CD14-positive monocyte (primary cell): Measurements from ENCODE around the gene PIP5K1B. TPM values are rescaled to one million over a fixed set of nuclear protein-coding genes. Genes with fewer than 3 reads are reported as not detected.

Experiments
- DNase-seq, 3 donors: peaks; one replicate each; pipeline ENCODE4 v3.0.0-alpha.2; 2011 to 2022
- H2AFZ ChIP-seq: 2 replicates; pipeline ENCODE4 v1.6.0; 2012; ENCODE audit warnings: mild to moderate bottlenecking, low read depth, low read length, inconsistent platforms; ENCODE audit not compliant: insufficient read depth, poor library complexity, severe bottlenecking
- H3K27ac ChIP-seq, 2 donors: 1 replicate in 1 of 2; 2 replicates in 1 of 2; pipeline ENCODE4 v1.5.1; 2012 to 2013; ENCODE audit warnings: low read length in 2 of 2, control low read depth in 1 of 2, inconsistent platforms in 1 of 2, low read depth in 1 of 2, mild to moderate bottlenecking in 1 of 2
- H3K27me3 ChIP-seq, 2 donors: one replicate each; pipeline versions ENCODE4 v1.6.0 to v1.6.1; 2011 to 2013; ENCODE audit warnings: low read length in 2 of 2; ENCODE audit not compliant: control insufficient read depth in 2 of 2, insufficient read depth in 2 of 2
- H3K36me3 ChIP-seq, 2 donors: replicated peaks in 1 of 2; 1 replicate in 1 of 2; 2 replicates in 1 of 2; pipeline versions ENCODE4 v1.5.1 to v1.6.1; 2012 to 2013; ENCODE audit warnings: low read length in 2 of 2, control low read depth in 1 of 2, inconsistent platforms in 1 of 2, mild to moderate bottlenecking in 1 of 2; ENCODE audit not compliant: insufficient read depth in 2 of 2, control insufficient read depth in 1 of 2
- H3K4me1 ChIP-seq, 2 donors: 1 replicate in 1 of 2; 2 replicates in 1 of 2; pipeline versions ENCODE4 v1.5.1 to v1.6.1; 2012 to 2013; ENCODE audit warnings: low read length in 2 of 2, control low read depth in 1 of 2, inconsistent platforms in 1 of 2, mild to moderate bottlenecking in 1 of 2, moderate library complexity in 1 of 2; ENCODE audit not compliant: insufficient read depth in 2 of 2, control insufficient read depth in 1 of 2
- H3K4me2 ChIP-seq: replicated peaks from 2 replicates; pipeline ENCODE3; 2012; ENCODE audit warnings: low read length, moderate library complexity, mild to moderate bottlenecking; ENCODE audit not compliant: poor library complexity, severe bottlenecking; ENCODE audit errors: extremely low read depth
- H3K4me3 ChIP-seq, 3 experiments: fragments of 200-600 bp in 1 of 3; sonication (generic) in 1 of 3; replicated peaks in 1 of 3; 1 replicate in 2 of 3; 2 replicates in 1 of 3; pipeline ENCODE4 v1.5.1; 2011 to 2013; ENCODE audit warnings: low read length in 3 of 3, mild to moderate bottlenecking in 3 of 3, control low read depth in 2 of 3, low read depth in 2 of 3, inconsistent platforms in 1 of 3, moderate library complexity in 1 of 3
- H3K79me2 ChIP-seq: 2 replicates; pipeline ENCODE4 v1.6.0; 2012; ENCODE audit warnings: mild to moderate bottlenecking, control low read depth, inconsistent platforms, low read length, moderate library complexity; ENCODE audit not compliant: insufficient read depth
- H3K9ac ChIP-seq: 2 replicates; pipeline ENCODE4 v1.6.0; 2017; ENCODE audit warnings: low read length, mild to moderate bottlenecking; ENCODE audit not compliant: insufficient read depth, poor library complexity, severe bottlenecking
- H3K9me3 ChIP-seq, 2 donors: replicated peaks in 1 of 2; 1 replicate in 1 of 2; 2 replicates in 1 of 2; pipeline versions ENCODE4 v1.5.1 to v1.6.1; 2012 to 2013; ENCODE audit warnings: low read length in 2 of 2, control low read depth in 1 of 2; ENCODE audit not compliant: control insufficient read depth in 1 of 2, insufficient read depth in 1 of 2
- H4K20me1 ChIP-seq: 2 replicates; pipeline ENCODE4 v1.6.0; 2012; ENCODE audit warnings: mild to moderate bottlenecking, low read length, control low read depth, moderate library complexity; ENCODE audit not compliant: insufficient read depth
- H3K27ac Mint-ChIP-seq, 7 donors: one replicate each; pipeline ENCODE4 v1.8.0; 2020; ENCODE audit warnings: mild to moderate bottlenecking in 7 of 7, mixed read lengths in 7 of 7, moderate library complexity in 6 of 7, inconsistent platforms in 2 of 7
- H3K27me3 Mint-ChIP-seq, 3 donors: one replicate each; pipeline ENCODE4 v1.8.0; 2021 to 2022; ENCODE audit warnings: low read depth in 3 of 3, mild to moderate bottlenecking in 3 of 3, mixed read lengths in 3 of 3, moderate library complexity in 3 of 3, inconsistent platforms in 1 of 3
- H3K36me3 Mint-ChIP-seq, 2 donors: one replicate each; pipeline ENCODE4 v1.8.0; 2020; ENCODE audit warnings: mixed read lengths in 2 of 2, inconsistent platforms in 1 of 2, mild to moderate bottlenecking in 1 of 2
- H3K4me1 Mint-ChIP-seq: one replicate; pipeline ENCODE4 v1.8.0; 2020; ENCODE audit warnings: mild to moderate bottlenecking, mixed read lengths
- H3K4me3 Mint-ChIP-seq, 2 donors: one replicate each; pipeline ENCODE4 v1.8.0; 2020; ENCODE audit warnings: mild to moderate bottlenecking in 2 of 2, mixed read lengths in 2 of 2, moderate library complexity in 1 of 2
- H3K9me3 Mint-ChIP-seq, 7 donors: one replicate each; pipeline ENCODE4 v1.8.0; 2020 to 2022; ENCODE audit warnings: mixed read lengths in 7 of 7, mild to moderate bottlenecking in 6 of 7, moderate library complexity in 6 of 7, inconsistent platforms in 2 of 7
- CTCF ChIP-seq: fragments of 200-600 bp; IDR thresholded peaks from one replicate; pipeline ENCODE4 v1.8.0; 2022; ENCODE audit warnings: antibody characterized with exemption, mild to moderate bottlenecking
- WGBS: methylation state at CpG from one replicate; pipeline ENCODE4 v1.1.5; 2013; ENCODE audit warnings: missing lambda C conversion rate; ENCODE audit not compliant: insufficient coverage; 5-methylcytosine and 5-hydroxymethylcytosine counted together
- intact Hi-C, 2 donors: fragments of 100-400 bp; cut with micrococcal nuclease; formaldehyde crosslinking; loops; one replicate each; pipeline versions ENCODE4 v1.15.0 to v1.15.1; 2023
- polyA plus RNA-seq, 3 donors: library from polyadenylated mRNA; depleted of rRNA in 1 of 3; unstranded in 2 of 3; stranded (reverse) in 1 of 3; fragments of 300-500 nt in 2 of 3; fragments of >200 nt in 1 of 3; fragmentation: Illumina TruSeq in 2 of 3; gene quantifications; 1 replicate in 2 of 3; 2 replicates in 1 of 3; pipeline ENCODE4 v1.2.3, GENCODE V29; 2012 to 2021

PIP5K1B gene
- polyA plus RNA-seq, 3 donors: 0.18 to 4.1 (median 0.87) TPM

GRCh38 chr9:68708513-68708912, 3.5 kb downstream of the PIP5K1B start:
- H3K27me3 Mint-ChIP-seq: peaks cover 24 to 26% (median 26%) of the 10 kb centered on the region in 3 donors
- TF ChIP-seq CTCF: no peak
- Histone ChIP-seq H3K27me3 (peaks cover 13 to 18% of the 10 kb centered on the region in 2 donors), H3K9ac (no peak overlapping the region), H4K20me1 (no peaks in the 10 kb centered on the region), H3K4me2 (no peak overlapping the region), H3K4me1 (peaks cover 23 to 34% of the 10 kb centered on the region in 2 donors), H3K9me3 (no peaks in the 10 kb centered on the region), H2AFZ (no peak overlapping the region), H3K4me3 (no peak overlapping the region), H3K36me3 (no peaks in the 10 kb centered on the region), H3K79me2 (peaks cover 9% of the 10 kb centered on the region), H3K27ac (no peak overlapping the region)
- H3K4me3 Mint-ChIP-seq: no peak overlapping the region
- no peaks in the 10 kb centered on the region for H3K9me3 Mint-ChIP-seq
- H3K4me1 Mint-ChIP-seq: peaks cover 41% of the 10 kb centered on the region
- WGBS: no CpG with 5 or more reads among the region's 3 CpGs
- H3K27ac Mint-ChIP-seq: no peak overlapping the region
- DNase-seq: no peak
- H3K36me3 Mint-ChIP-seq: peaks cover 0 to 5% of the 10 kb centered on the region in 2 donors
- intact Hi-C loops: loop anchor here in 1 of 2 donors (10.0 kb wide), 2 partner anchors 76 to 286 kb away; a partner anchor contains a TSS

- Histone ChIP-seq H4K20me1 (no peaks in the 10 kb centered on the region), H2AFZ (no peak overlapping the region), H3K27ac (no peak overlapping the region), H3K79me2 (peaks cover 9% of the 10 kb centered on the region), H3K36me3 (no peaks in the 10 kb centered on the region), H3K4me3 (no peak overlapping the region), H3K9me3 (no peaks in the 10 kb centered on the region), H3K9ac (no peak overlapping the region), H3K4me2 (no peak overlapping the region), H3K27me3 (peaks cover 5 to 8% of the 10 kb centered on the region in 2 donors), H3K4me1 (peaks cover 18 to 30% of the 10 kb centered on the region in 2 donors)
- 94% methylated on average over 2 of the region's 8 CpGs for WGBS
- H3K36me3 Mint-ChIP-seq: peaks cover 0 to 3% of the 10 kb centered on the region in 2 donors
- TF ChIP-seq CTCF: no peak
- peaks cover 15 to 16% (median 16%) of the 10 kb centered on the region in 3 donors for H3K27me3 Mint-ChIP-seq
- no peak overlapping the region for H3K27ac Mint-ChIP-seq
- no peaks in the 10 kb centered on the region for H3K9me3 Mint-ChIP-seq
- intact Hi-C loops: loop anchor here in 1 of 2 donors (10.0 kb wide), 2 partner anchors 75 to 285 kb away; a partner anchor contains a TSS
- DNase-seq: no peak
- peaks cover 40% of the 10 kb centered on the region for H3K4me1 Mint-ChIP-seq
- H3K4me3 Mint-ChIP-seq: peak overlapping the region in 1 of 2 donors; percentile 16
Observed at GRCh38 chr9:68709291-68710110, 4.5 kb downstream of the PIP5K1B start.
